LoVo (cell line): ENCODE results near the gene NCKAP5.
A peak's percentile ranks its signal among the peaks of the same experiment; 100 is the strongest.

Experiments used
- DNase-seq: peaks from one replicate; pipeline ENCODE4 v3.0.0-alpha.2; 2016; ENCODE audit warnings: low spot score

NCKAP5 gene

DNA sequence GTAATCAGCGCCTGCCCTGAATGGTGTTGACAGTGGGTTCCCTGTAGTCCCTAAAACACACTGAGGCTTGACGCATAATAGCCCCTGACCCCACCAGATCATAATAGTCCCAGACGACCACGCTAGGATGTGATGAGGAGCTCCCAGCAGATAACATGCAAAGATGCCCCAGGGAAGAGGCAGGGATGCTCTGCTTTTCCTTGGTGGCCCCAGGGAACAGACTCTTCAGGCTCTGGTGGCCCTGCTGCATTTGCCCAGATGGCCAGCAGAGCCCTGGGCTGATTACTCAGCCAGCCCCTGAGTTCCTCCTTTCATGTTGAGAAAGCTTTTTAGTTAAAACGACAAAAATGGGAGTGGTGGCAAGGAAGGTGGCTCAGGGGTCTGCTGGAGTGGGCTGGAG is 5.9 kb upstream of the NCKAP5 start:
- DNase-seq: no peak

DNA sequence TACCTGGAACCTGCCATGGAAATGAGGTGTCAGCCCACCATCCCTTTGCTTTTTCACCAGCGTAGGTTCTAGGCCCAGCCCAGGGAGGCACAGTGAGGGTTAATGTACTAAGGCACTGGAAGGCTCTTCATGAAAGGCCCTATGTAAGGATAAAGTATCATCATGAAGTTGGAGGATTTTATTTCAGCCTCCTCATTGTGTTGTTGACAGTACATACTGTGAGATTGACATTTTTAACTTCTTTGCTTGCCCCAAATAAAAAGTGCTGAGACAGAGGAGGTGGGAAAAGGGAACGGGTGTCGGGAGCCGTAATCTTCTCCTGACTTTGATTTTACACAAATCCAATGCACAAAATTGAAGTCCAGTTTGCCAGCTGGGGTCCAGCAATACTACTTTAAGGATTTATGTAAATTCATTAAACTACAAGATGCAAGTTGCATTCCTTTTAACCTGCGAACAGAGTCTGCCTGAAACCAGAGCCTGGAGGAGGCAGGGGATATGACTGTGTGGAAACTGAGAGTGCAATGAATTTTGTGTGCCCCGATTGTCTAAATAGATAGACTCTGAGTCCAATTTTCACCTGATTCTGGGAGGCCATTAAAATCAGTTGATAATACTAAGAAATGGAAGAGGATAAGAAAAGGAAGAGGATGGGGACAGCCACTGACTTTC is 5.4 kb upstream of the NCKAP5 start:
- DNase-seq: no peak

- no peak for DNase-seq
These were observed 3.0 kb upstream of the NCKAP5 start for GRCh38 chr2:133571249-133571648.

GRCh38 chr2:133570542-133570941 is 2.3 kb upstream of the NCKAP5 start:
- DNase-seq: no peak

DNA sequence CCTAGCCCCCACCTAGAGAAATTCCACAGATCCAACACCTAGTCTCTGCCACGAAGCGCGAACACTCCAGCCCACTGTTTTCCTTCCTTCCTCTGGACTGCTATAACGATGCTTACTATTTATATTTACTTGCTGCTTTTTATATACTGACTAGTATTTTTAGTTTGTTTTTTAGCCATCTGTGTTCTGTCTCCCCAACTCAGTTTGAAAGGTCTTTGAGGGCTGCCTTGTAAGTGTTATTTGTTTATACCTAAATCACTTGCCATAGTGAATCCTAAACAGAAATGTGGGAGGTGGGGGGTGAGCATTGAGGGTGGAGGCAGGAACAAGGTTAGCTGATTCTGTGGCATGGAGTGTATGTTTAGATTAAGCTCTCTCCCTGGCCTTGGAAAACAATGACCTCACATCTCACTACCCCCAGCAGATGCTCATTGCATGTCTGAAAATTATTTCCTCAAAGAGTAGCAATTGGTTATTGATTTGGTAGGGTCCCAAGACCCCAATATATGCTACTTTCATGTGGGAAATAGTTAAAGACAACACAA is 1.1 kb upstream of the NCKAP5 start:
- DNase-seq: no peak

GRCh38 chr2:133568598-133568997 is 335 bp upstream of the NCKAP5 start:
- no peak for DNase-seq

- no peak for DNase-seq
These were observed 5.7 kb downstream of the NCKAP5 start for GRCh38 chr2:133562558-133562957.

DNA sequence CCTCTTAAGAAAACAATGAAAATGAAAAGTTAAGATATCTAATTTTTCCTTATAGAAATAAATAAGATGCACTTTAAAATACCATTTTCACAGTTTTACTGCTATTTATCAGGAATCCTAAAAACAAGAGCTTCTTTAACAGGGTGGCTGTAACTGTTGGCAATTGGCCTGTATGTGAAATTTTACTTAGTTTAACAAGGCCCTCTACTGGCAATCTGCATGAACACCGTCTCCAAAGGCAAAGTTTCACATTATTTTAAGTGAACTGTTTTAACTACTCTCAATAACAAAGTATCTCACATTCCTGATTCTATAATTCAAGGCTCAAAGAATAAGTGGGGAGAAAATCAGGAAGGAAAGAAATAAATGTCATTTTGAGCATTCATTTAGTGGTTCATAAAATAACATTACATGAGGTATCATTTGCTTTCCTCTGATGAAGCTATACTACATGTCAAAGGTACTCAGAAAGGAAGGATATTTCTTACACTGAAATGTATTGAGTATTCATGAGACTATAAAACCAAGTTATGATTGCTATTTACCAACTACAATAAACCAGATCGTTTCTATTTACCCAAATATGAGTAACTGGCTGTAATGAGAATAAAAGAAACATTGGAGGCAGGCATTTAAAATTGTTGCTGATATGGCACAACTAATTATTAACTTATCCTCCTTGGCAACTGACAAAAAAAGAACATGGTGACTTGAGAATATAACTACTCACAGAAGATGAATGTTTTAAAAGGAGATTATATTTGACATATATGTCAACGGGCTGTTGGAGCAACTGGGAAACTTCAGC is 7.0 kb downstream of the NCKAP5 start:
- DNase-seq: peak; percentile 8

GRCh38 chr2:133557614-133558013 is 10.6 kb downstream of the NCKAP5 start:
- no peak for DNase-seq

DNA sequence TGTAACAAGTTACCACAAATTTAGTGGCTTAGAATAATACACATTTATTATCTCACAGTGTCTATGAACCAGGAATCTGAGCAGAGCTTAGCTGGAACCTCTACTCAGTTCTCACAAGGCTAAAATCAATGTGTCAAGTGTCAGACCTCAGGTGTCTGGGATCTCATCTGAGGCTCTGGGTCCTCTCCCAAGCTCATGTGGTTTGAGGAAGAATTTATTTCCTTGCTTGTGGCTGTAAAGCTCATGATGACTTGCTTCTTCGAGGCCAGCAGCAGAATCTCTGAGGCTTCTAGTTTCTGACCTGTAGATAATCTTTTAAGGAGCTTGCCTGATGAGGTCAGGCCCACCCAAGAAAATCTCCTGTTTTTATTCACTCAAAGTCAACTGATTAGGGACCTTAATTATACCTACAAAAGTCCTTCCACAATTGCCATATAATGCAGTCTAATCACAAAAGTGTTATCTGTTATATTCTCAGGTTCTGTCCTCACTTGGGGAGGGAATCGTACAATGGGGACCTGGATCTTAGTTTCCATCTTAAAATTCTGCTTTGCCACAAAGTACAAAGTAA is 14.3 kb downstream of the NCKAP5 start:
- no peak for DNase-seq

- no peak for DNase-seq
These were observed 15.0 kb downstream of the NCKAP5 start for GRCh38 chr2:133553251-133553650.

DNA sequence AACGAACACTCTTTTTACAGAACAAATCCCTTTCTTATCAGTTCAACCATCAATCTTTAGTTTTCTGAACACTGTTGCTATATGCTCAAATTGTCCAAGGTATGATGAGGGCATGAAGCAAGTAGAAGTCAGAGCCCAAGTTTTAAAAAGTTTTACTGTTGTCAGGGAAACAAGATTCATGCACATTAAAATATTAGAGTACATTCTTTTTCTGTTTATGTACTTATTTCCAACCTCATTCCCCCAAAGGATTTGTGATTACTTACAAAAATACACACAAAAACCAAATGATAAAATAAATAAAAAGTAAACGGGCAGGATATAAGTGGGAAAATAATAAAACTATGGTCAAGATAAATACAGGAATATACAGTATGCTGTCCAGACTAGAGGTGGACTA is 15.4 kb downstream of the NCKAP5 start:
- no peak for DNase-seq

GRCh38 chr2:133541797-133542196 is 26.5 kb downstream of the NCKAP5 start:
- DNase-seq: no peak

GRCh38 chr2:133541376-133541775 is 26.9 kb downstream of the NCKAP5 start:
- DNase-seq: no peak

DNA sequence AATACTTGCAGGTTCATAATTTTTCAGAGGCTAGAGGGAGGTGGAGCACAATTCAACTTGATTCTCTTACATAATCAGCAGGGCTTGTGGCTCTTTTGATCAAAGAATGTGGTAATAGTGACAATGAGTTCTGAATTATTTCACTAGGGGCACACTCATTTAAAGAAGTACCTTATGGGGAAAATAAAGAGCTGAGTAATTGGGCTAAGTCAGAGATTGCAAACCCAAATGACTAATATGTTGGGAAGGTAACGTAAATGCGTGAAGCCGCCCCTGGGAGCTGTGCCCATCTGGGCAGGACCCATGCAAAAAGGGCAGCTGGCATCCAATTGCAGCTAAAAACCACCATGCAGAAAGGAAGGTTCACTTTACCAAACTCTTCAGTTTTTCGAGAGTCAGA is 35.3 kb downstream of the NCKAP5 start:
- no peak for DNase-seq

DNA sequence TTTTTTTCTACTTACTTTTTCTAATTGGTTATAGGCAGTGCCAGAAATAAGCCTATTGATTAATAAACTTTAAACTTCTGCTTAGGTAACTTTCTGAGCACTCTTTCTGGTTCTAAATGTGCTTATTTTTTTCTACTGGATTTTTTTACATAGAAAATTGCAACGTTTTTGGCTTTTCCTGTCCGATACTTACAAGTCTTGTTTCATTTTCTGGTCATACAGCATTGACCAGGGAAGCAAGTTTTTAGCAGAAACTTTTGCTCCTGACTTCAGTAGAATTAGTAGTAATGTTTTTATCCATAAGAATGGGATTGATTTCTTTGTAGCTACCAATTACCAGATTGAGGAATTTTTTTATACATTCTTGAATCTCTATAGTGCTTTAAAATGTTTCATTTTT is 36.9 kb downstream of the NCKAP5 start:
- DNase-seq: no peak

GRCh38 chr2:133530645-133531044 is 37.6 kb downstream of the NCKAP5 start:
- no peak for DNase-seq

DNA sequence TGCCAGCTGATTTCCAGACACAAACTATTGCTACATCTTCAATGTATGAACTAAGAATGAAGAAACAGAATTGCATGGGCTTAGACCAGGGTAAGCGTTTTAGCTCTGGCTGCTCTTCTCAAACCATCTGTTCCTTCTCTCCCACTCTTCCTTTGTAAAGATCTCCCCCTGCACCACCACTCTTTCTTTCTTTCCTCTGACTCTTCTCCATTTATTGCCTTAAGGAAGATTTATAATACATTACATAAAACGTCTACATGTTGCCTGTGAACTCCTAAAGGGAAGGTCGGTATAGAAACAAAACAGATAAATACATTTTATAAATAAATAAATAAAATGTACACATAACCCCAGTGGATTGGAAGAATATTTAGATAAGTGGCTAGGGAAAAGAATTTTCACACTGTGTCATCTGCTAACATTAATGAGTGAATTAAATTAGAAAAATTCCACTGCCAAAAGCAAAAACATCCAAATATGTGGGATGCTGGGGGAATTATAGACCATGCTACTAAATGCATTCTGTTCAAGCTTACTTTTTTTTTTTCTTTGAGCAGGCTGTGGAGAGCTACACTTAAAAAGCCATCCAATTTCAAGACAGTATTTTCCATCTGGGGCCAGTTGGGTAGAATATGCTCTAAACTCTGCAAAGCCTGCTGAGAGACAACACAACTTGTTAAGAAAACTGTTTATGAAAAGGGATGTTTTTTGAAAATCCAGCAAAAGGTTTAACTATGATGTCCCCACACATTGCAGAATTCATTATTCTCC is 41.5 kb downstream of the NCKAP5 start:
- DNase-seq: no peak

DNA sequence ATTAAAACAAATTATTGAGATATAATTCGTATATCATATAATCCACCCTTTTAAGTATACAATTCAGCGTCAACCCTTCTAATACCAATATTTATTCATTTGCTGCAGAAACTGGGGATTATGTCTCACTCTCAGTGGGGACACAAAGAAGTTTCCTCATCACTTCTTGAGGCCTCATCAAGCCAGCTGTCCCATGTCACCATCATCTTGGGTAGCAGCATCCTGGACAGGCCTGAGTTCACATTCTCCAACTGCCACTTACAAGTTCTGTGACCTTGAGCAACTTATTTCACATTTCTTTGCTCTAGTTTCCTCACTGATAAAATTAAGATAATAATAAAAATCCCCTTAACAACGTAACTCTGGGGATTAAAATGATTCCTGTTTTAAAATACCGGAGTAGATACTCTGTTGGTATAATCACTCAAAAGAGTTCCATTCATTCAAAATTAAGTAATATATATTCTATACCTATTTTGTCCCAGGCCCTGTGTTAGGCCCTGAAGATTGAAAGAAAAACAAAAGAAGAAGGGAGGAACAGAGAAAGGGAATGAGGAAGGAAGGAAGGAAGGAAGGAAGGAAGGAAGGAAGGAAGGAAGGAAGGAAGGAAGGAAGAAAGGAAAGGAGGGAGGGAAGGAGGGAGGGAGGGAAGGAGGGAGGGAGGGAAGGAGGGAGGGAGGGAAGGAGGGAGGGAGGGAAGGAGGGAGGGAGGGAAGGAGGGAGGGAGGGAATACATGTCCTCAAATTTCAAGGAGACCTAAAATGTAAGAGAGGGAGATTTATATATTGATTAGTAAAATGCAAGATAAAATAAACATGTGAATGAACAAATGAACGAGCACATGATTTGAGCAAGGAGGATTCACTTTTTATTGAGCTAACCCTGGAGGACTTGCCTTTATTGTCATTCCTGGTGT is 42.4 kb downstream of the NCKAP5 start:
- DNase-seq: no peak

DNA sequence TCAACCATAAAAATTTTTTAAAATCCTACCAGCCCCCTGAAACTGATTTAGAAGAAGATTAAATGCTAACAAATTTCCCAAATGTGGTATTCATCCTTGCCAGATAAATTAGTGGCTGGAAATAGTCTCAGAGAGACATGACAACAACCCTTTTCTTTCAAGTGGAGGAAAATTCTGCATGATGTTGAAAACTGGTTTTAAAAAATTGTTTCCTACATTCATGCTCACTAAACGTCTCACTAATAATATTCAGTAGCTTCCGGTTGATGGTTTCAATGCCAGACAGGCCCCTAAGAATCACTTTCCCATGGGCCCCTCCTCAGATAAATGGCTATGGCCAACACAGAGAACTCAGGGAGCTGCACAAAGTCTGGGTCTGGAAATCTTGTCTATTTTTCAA is 43.2 kb downstream of the NCKAP5 start:
- no peak for DNase-seq

DNA sequence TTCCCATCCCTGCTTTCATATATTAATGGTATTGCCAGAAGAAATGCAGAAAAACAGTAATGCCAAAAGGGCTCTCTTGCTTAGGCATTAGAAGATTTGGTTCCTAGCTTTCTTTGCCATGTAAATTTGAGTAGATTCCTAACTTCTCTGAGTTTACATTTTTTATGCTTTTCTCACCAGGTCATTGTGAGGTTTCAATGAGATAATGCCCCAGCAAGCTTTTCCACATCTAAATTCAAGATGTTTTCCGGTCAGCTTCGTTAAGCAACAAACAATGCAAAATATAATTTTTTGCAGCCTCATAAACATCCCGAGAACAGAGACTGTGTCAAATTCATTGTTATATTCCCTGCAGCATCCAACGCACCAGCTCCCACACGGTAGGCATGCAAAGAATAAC is 44.9 kb downstream of the NCKAP5 start:
- no peak for DNase-seq
